Erythroblast (primary cell): ENCODE data around the gene MXD4.

Experiments
- GATA1 ChIP-seq: IDR thresholded peaks from 2 replicates; pipeline ENCODE4 v1.6.1; 2011; ENCODE audit warnings: low read depth, mild to moderate bottlenecking, control low read depth, low read length, moderate library complexity
- POLR2A ChIP-seq: IDR thresholded peaks from 2 replicates; pipeline ENCODE4 v1.6.1; 2011; ENCODE audit warnings: mild to moderate bottlenecking, low read length

- TF ChIP-seq POLR2A (no peak), GATA1 (no peak)
Measured at GRCh38 chr4:2259541-2260343, 2.2 kb downstream of the MXD4 start.
